Stimulated activated naive B cell treated with anti-CD40 and anti-IgM and Interleukin-4, amounts not matched to agents 10 μg/mL and 1 μg/mL and 100 μg/mL, for 72 hours (primary cell): ENCODE measurements around the gene NRXN3.

Experiments used
- ATAC-seq, 2 donors: fragments of 150-1000 bp; cut with Tn5 transposase; replicated peaks; 2 replicates each; pipeline ENCODE4 v1.10.0; 2021; ENCODE audit warnings: moderate library complexity in 1 of 2
- DNase-seq: peaks from one replicate; pipeline ENCODE4 v3.0.0; 2021
- H3K27ac Mint-ChIP-seq: one replicate; pipeline ENCODE4 v1.8.0; 2022; ENCODE audit warnings: mild to moderate bottlenecking, mixed read lengths
- H3K27me3 Mint-ChIP-seq, 2 donors: one replicate each; pipeline ENCODE4 v1.8.0; 2022; ENCODE audit warnings: mixed read lengths in 2 of 2
- H3K36me3 Mint-ChIP-seq, 2 donors: one replicate each; pipeline ENCODE4 v1.8.0; 2022; ENCODE audit warnings: mixed read lengths in 2 of 2, mild to moderate bottlenecking in 1 of 2
- H3K4me1 Mint-ChIP-seq, 2 donors: one replicate each; pipeline ENCODE4 v1.8.0; 2022; ENCODE audit warnings: mixed read lengths in 2 of 2, mild to moderate bottlenecking in 1 of 2
- H3K4me3 Mint-ChIP-seq, 2 donors: one replicate each; pipeline ENCODE4 v1.8.0; 2022; ENCODE audit warnings: mild to moderate bottlenecking in 2 of 2, mixed read lengths in 2 of 2, moderate library complexity in 1 of 2
- H3K9me3 Mint-ChIP-seq, 2 donors: one replicate each; pipeline ENCODE4 v1.8.0; 2022; ENCODE audit warnings: mixed read lengths in 2 of 2, mild to moderate bottlenecking in 1 of 2

NRXN3 gene

GRCh38 chr14:78153064-78153341 lies 17.2 kb upstream of the NRXN3 start:
- Mint-ChIP-seq H3K36me3 (no peaks in the 10 kb centered on the region), H3K4me3 (no peak overlapping the region), H3K27me3 (peaks cover 11 to 18% of the 10 kb centered on the region in 2 donors), H3K27ac (no peak overlapping the region), H3K4me1 (no peaks in the 10 kb centered on the region), H3K9me3 (peaks cover 0 to 2% of the 10 kb centered on the region in 2 donors)
- ATAC-seq (no peak), DNase-seq (no peak)

- ATAC-seq (no peak), DNase-seq (no peak)
- H3K4me1 Mint-ChIP-seq: no peaks in the 10 kb centered on the region
- H3K27ac Mint-ChIP-seq: no peak overlapping the region
- H3K9me3 Mint-ChIP-seq: no peaks in the 10 kb centered on the region
- no peak overlapping the region for H3K4me3 Mint-ChIP-seq
- no peaks in the 10 kb centered on the region for H3K36me3 Mint-ChIP-seq
- H3K27me3 Mint-ChIP-seq: peaks cover 8 to 21% of the 10 kb centered on the region in 2 donors
Observed at GRCh38 chr14:78154827-78155226, 15.3 kb upstream of the NRXN3 start.

- no peak overlapping the region for H3K27ac Mint-ChIP-seq
Observed at GRCh38 chr14:78156196-78156595, 14.0 kb upstream of the NRXN3 start.

GRCh38 chr14:78157494-78158437 lies 12.4 kb upstream of the NRXN3 start:
- Mint-ChIP-seq H3K27me3 (peaks cover 21 to 29% of the 10 kb centered on the region in 2 donors), H3K27ac (no peak overlapping the region), H3K36me3 (no peaks in the 10 kb centered on the region), H3K4me3 (no peak overlapping the region), H3K9me3 (no peaks in the 10 kb centered on the region), H3K4me1 (no peaks in the 10 kb centered on the region)
- ATAC-seq: no peak
- no peak for DNase-seq

More at GRCh38 chr14:78156196-78156595, 14.0 kb upstream of the NRXN3 start:
- no peaks in the 10 kb centered on the region for H3K36me3 Mint-ChIP-seq
- DNase-seq: no peak
- no peaks in the 10 kb centered on the region for H3K9me3 Mint-ChIP-seq
- H3K27me3 Mint-ChIP-seq: peaks cover 11 to 21% of the 10 kb centered on the region in 2 donors
- H3K4me3 Mint-ChIP-seq: no peak overlapping the region
- ATAC-seq: no peak
- no peaks in the 10 kb centered on the region for H3K4me1 Mint-ChIP-seq

- peaks cover 18 to 33% of the 10 kb centered on the region in 2 donors for H3K27me3 Mint-ChIP-seq
- no peak overlapping the region for H3K4me3 Mint-ChIP-seq
- no peaks in the 10 kb centered on the region for H3K36me3 Mint-ChIP-seq
- no peaks in the 10 kb centered on the region for H3K9me3 Mint-ChIP-seq
- ATAC-seq (no peak), DNase-seq (no peak)
- H3K27ac Mint-ChIP-seq: no peak overlapping the region
- H3K4me1 Mint-ChIP-seq: no peaks in the 10 kb centered on the region
Observed at GRCh38 chr14:78162202-78162601, 8.0 kb upstream of the NRXN3 start.

- peak; percentile 70 to 76 for ATAC-seq
- Mint-ChIP-seq H3K27me3 (peaks cover 18 to 39% of the 10 kb centered on the region in 2 donors), H3K4me1 (no peaks in the 10 kb centered on the region), H3K36me3 (no peaks in the 10 kb centered on the region), H3K9me3 (no peaks in the 10 kb centered on the region), H3K27ac (no peak overlapping the region), H3K4me3 (no peak overlapping the region)
- DNase-seq: peak; percentile 3
Observed at GRCh38 chr14:78164226-78164853, 5.8 kb upstream of the NRXN3 start.

- peaks cover 19 to 25% of the 10 kb centered on the region in 2 donors for H3K27me3 Mint-ChIP-seq
- no peaks in the 10 kb centered on the region for H3K36me3 Mint-ChIP-seq
- no peak for DNase-seq
- peaks cover 0 to 9% of the 10 kb centered on the region in 2 donors for H3K9me3 Mint-ChIP-seq
- H3K4me3 Mint-ChIP-seq: no peak overlapping the region
- H3K4me1 Mint-ChIP-seq: no peaks in the 10 kb centered on the region
- no peak for ATAC-seq
- H3K27ac Mint-ChIP-seq: no peak overlapping the region
Observed at GRCh38 chr14:78172428-78172827, 2.3 kb downstream of the NRXN3 start.

GRCh38 chr14:78173346-78174035 lies 3.3 kb downstream of the NRXN3 start:
- Mint-ChIP-seq H3K9me3 (peaks cover 0 to 9% of the 10 kb centered on the region in 2 donors), H3K36me3 (no peaks in the 10 kb centered on the region), H3K27me3 (peaks cover 19 to 21% of the 10 kb centered on the region in 2 donors), H3K4me3 (no peak overlapping the region), H3K4me1 (no peaks in the 10 kb centered on the region), H3K27ac (no peak overlapping the region)
- ATAC-seq (no peak), DNase-seq (no peak)

GRCh38 chr14:78175412-78175811 lies 5.2 kb downstream of the NRXN3 start:
- no peak for DNase-seq
- Mint-ChIP-seq H3K4me3 (no peak overlapping the region), H3K4me1 (no peaks in the 10 kb centered on the region), H3K9me3 (peaks cover 0 to 9% of the 10 kb centered on the region in 2 donors), H3K27ac (no peak overlapping the region), H3K27me3 (peaks cover 19 to 25% of the 10 kb centered on the region in 2 donors), H3K36me3 (no peaks in the 10 kb centered on the region)
- no peak for ATAC-seq

- Mint-ChIP-seq H3K27ac (no peak overlapping the region), H3K4me3 (no peak overlapping the region), H3K36me3 (no peaks in the 10 kb centered on the region), H3K4me1 (no peaks in the 10 kb centered on the region), H3K9me3 (peaks cover 0 to 5% of the 10 kb centered on the region in 2 donors), H3K27me3 (peaks cover 7 to 15% of the 10 kb centered on the region in 2 donors)
- DNase-seq: no peak
- ATAC-seq: no peak
Observed at GRCh38 chr14:78178071-78178470, 7.9 kb downstream of the NRXN3 start.

- H3K27ac Mint-ChIP-seq: no peak overlapping the region
- H3K9me3 Mint-ChIP-seq: no peaks in the 10 kb centered on the region
- peaks cover 6 to 12% of the 10 kb centered on the region in 2 donors for H3K27me3 Mint-ChIP-seq
- H3K4me1 Mint-ChIP-seq: no peaks in the 10 kb centered on the region
- no peak for DNase-seq
- no peak overlapping the region for H3K4me3 Mint-ChIP-seq
- ATAC-seq: no peak
- no peaks in the 10 kb centered on the region for H3K36me3 Mint-ChIP-seq
Observed at GRCh38 chr14:78178971-78179370, 8.8 kb downstream of the NRXN3 start.

- DNase-seq (no peak), ATAC-seq (no peak)
- Mint-ChIP-seq H3K36me3 (no peaks in the 10 kb centered on the region), H3K27me3 (peaks cover 15 to 20% of the 10 kb centered on the region in 2 donors), H3K9me3 (no peaks in the 10 kb centered on the region), H3K27ac (no peak overlapping the region), H3K4me1 (no peaks in the 10 kb centered on the region), H3K4me3 (no peak overlapping the region)
Observed at GRCh38 chr14:78181270-78181669, 11.1 kb downstream of the NRXN3 start.

- Mint-ChIP-seq H3K36me3 (no peaks in the 10 kb centered on the region), H3K4me1 (no peaks in the 10 kb centered on the region), H3K9me3 (no peaks in the 10 kb centered on the region), H3K27ac (no peak overlapping the region), H3K4me3 (no peak overlapping the region), H3K27me3 (peaks cover 15 to 26% of the 10 kb centered on the region in 2 donors)
- no peak for DNase-seq
- no peak for ATAC-seq
Observed at GRCh38 chr14:78182722-78183121, 12.5 kb downstream of the NRXN3 start.

- Mint-ChIP-seq H3K27ac (no peak overlapping the region), H3K4me3 (no peak overlapping the region), H3K27me3 (peaks cover 12 to 26% of the 10 kb centered on the region in 2 donors), H3K9me3 (no peaks in the 10 kb centered on the region), H3K4me1 (no peaks in the 10 kb centered on the region), H3K36me3 (no peaks in the 10 kb centered on the region)
- DNase-seq (no peak), ATAC-seq (no peak)
Observed at GRCh38 chr14:78184157-78184556, 14.0 kb downstream of the NRXN3 start.
